GM12878 (cell line): ENCODE results near the gene ZNF304. TPM values are rescaled to one million over a fixed set of nuclear protein-coding genes. Genes with fewer than 3 reads are reported as not detected.
A peak's percentile ranks its signal among the peaks of the same experiment; 100 is the strongest.

ENCODE experiments used
- ATAC-seq: fragments of 200-7000 bp; cut with Tn5 transposase; 3 replicates; pipeline ENCODE4 v1.9.1; 2020; ENCODE audit warnings: mild to moderate bottlenecking, moderate library complexity
- BruUV-seq: library from RNA; stranded (reverse); fragments of 400-500 nt; replicated peaks from 2 replicates; lab custom pipeline; 2021; lab: Mats Ljungman, UMichigan
- CTCF ChIA-PET: fragments of 300-600 bp; sonication (Branson Sonifier 250); formaldehyde crosslinking; extraction: SDS; loops from one replicate; lab custom pipeline; 2021; ENCODE audit warnings: inconsistent platforms; lab: Yijun Ruan, JAX
- POLR2A ChIA-PET: fragments of 350-600 bp; formaldehyde crosslinking; extraction: SDS; loops from one replicate; lab custom pipeline; 2021; ENCODE audit warnings: inconsistent platforms; lab: Charles Lee
- RAD21 ChIA-PET: fragments of 300-600 bp; sonication (Branson Sonifier 250); formaldehyde crosslinking; loops from one replicate; lab custom pipeline; 2023; ENCODE audit warnings: antibody characterized with exemption; ENCODE audit not compliant: unreplicated experiment; lab: Charles Lee
- SMC1A ChIA-PET: fragments of 300-600 bp; sonication (Branson Sonifier 250); formaldehyde crosslinking; loops from one replicate; lab custom pipeline; 2023; ENCODE audit not compliant: unreplicated experiment, uncharacterized antibody; lab: Charles Lee
- DNase-seq: peaks from one replicate; pipeline ENCODE4 v3.0.0-alpha.2; 2011; ENCODE audit warnings: low read depth, low spot score
- FAIRE-seq: peaks from 3 replicates; lab custom pipeline; 2011; peaks lifted over from hg19 to GRCh38; lab: Jason Lieb, UNC
- H2AFZ ChIP-seq: 2 replicates; pipeline ENCODE4 v1.6.0; 2011; ENCODE audit warnings: low read depth, low read length, control low read depth; ENCODE audit not compliant: control insufficient read depth
- H3K27ac ChIP-seq: 2 replicates; pipeline ENCODE4 v1.5.1; 2011; ENCODE audit warnings: control low read depth; ENCODE audit not compliant: control insufficient read depth, insufficient read depth
- H3K27me3 ChIP-seq, 2 experiments: replicated peaks in 1 of 2; 2 replicates each; pipeline versions ENCODE4 v1.6.0 to v1.6.1; 2011; ENCODE audit warnings: low read length in 1 of 2; ENCODE audit not compliant: control insufficient read depth in 2 of 2, insufficient read depth in 2 of 2
- H3K36me3 ChIP-seq, 2 experiments: 2 replicates each; pipeline ENCODE4 v1.5.1; 2011; ENCODE audit warnings: low read length in 1 of 2; ENCODE audit not compliant: control insufficient read depth in 2 of 2, insufficient read depth in 2 of 2
- H3K4me1 ChIP-seq: 2 replicates; pipeline ENCODE4 v1.6.1; 2011; ENCODE audit warnings: mild to moderate bottlenecking, low read length, moderate library complexity, mixed read lengths; ENCODE audit not compliant: control insufficient read depth, insufficient read depth
- H3K4me2 ChIP-seq: 2 replicates; pipeline ENCODE4 v1.6.0; 2011; ENCODE audit warnings: control low read depth; ENCODE audit not compliant: control insufficient read depth, insufficient read depth
- H3K4me3 ChIP-seq: fragments of 200-600 bp; sonication (generic); 2 replicates; pipeline ENCODE4 v1.5.1; 2016
- H3K79me2 ChIP-seq: 2 replicates; pipeline ENCODE4 v1.6.0; 2011; ENCODE audit warnings: low read length; ENCODE audit not compliant: control insufficient read depth, insufficient read depth
- H3K9ac ChIP-seq: 2 replicates; pipeline ENCODE4 v1.8.0; 2011; ENCODE audit warnings: low read length, control low read depth, mixed read lengths; ENCODE audit not compliant: control insufficient read depth, insufficient read depth
- H3K9me3 ChIP-seq: replicated peaks from 3 replicates; pipeline ENCODE4 v1.5.1; 2011; ENCODE audit warnings: mild to moderate bottlenecking, low read length; ENCODE audit not compliant: control insufficient read depth, insufficient read depth
- H4K20me1 ChIP-seq: 2 replicates; pipeline ENCODE4 v1.6.0; 2011; ENCODE audit not compliant: control insufficient read depth, insufficient read depth
- ATF7 ChIP-seq: fragments of 450-650 bp; IDR thresholded peaks from 2 replicates; pipeline ENCODE4 v1.6.1; 2016; ENCODE audit warnings: low read depth, mild to moderate bottlenecking
- BCL11A ChIP-seq: IDR thresholded peaks from 2 replicates; pipeline ENCODE4 v1.6.1; 2011; ENCODE audit warnings: low read depth, low read length
- CBX3 ChIP-seq: fragments of 200-600 bp; sonication (generic); IDR thresholded peaks from 2 replicates; pipeline ENCODE4 v1.6.1; 2016; ENCODE audit warnings: low read depth, borderline replicate concordance
- CHD1 ChIP-seq: IDR thresholded peaks from 2 replicates; pipeline ENCODE4 v1.6.1; 2012; ENCODE audit warnings: low read depth, low read length, improper control_type of control experiment
- EP300 ChIP-seq, 2 experiments: fragments of 150-350 bp in 1 of 2; IDR thresholded peaks; 2 replicates each; pipeline ENCODE4 v1.6.1; 2011 to 2012; ENCODE audit warnings: low read depth in 2 of 2, low read length in 2 of 2, borderline replicate concordance in 1 of 2, improper control_type of control experiment in 1 of 2, inconsistent platforms in 1 of 2; ENCODE audit not compliant: control insufficient read depth in 1 of 2
- HDAC2 ChIP-seq: fragments of 200-600 bp; sonication (generic); IDR thresholded peaks from 2 replicates; pipeline ENCODE4 v1.6.1; 2017
- MXI1 ChIP-seq: fragments of 150-350 bp; IDR thresholded peaks from 2 replicates; pipeline ENCODE4 v1.6.1; 2011; ENCODE audit warnings: low read depth, mild to moderate bottlenecking, inconsistent platforms, low read length, improper control_type of control experiment
- NFYA ChIP-seq: IDR thresholded peaks from 2 replicates; pipeline ENCODE4 v1.6.1; 2011; ENCODE audit warnings: low read depth, mild to moderate bottlenecking, low read length, improper control_type of control experiment, borderline replicate concordance
- POLR2AphosphoS5 ChIP-seq: IDR thresholded peaks from 2 replicates; pipeline ENCODE4 v1.6.1; 2011; ENCODE audit warnings: mild to moderate bottlenecking, low read length, inconsistent platforms
- RB1 ChIP-seq: fragments of 450-650 bp; formaldehyde crosslinking; IDR thresholded peaks from 2 replicates; pipeline ENCODE4 v1.6.1; 2017; ENCODE audit warnings: mild to moderate bottlenecking, borderline replicate concordance
- SP1 ChIP-seq: IDR thresholded peaks from one replicate; pipeline ENCODE4 v1.6.1; 2011; ENCODE audit warnings: low read depth, low read length
- TAF1 ChIP-seq: IDR thresholded peaks from 2 replicates; pipeline ENCODE4 v1.6.1; 2011; ENCODE audit warnings: mild to moderate bottlenecking, low read depth, low read length, borderline replicate concordance
- ZNF217 ChIP-seq: fragments of 450-650 bp; IDR thresholded peaks from 2 replicates; pipeline ENCODE4 v1.6.1; 2017; ENCODE audit warnings: antibody characterized with exemption, mild to moderate bottlenecking
- WGBS: methylation state at CpG from one replicate; pipeline ENCODE4 v1.1.6; 2016; ENCODE audit warnings: low lambda C conversion rate; ENCODE audit not compliant: insufficient replicate concordance, insufficient coverage; ENCODE audit errors: missing lambda C conversion rate; 5-methylcytosine and 5-hydroxymethylcytosine counted together
- in situ Hi-C: fragments of 300-500 bp; cut with MboI; formaldehyde crosslinking; loops from 9 replicates; pipeline ENCODE4 v1.14.3; 2018; ENCODE audit warnings: mixed read lengths
- intact Hi-C: fragments of 100-400 bp; cut with micrococcal nuclease; formaldehyde crosslinking; loops from one replicate; pipeline ENCODE4 v1.14.2; 2022; ENCODE audit not compliant: unreplicated experiment
- polyA plus RNA-seq, 11 experiments: library from polyadenylated mRNA; depleted of rRNA in 4 of 11; unstranded in 6 of 11; stranded (reverse) in 5 of 11; fragments of >200 nt; fragmentation: Nextera tagmentation in 4 of 11; fragmentation: Illumina TruSeq in 1 of 11; extraction: Ambion mirVana in 4 of 11; extraction: Trizol in 1 of 11; gene quantifications; 1 replicate in 1 of 11; 2 replicates in 10 of 11; pipeline versions ENCODE4 v1.2.1 to v1.2.3, GENCODE V29; 2011 to 2016; ENCODE audit warnings: inconsistent platforms in 2 of 11, missing spikeins in 2 of 11, low read depth in 1 of 11
- total RNA-seq, 4 experiments: library from RNA; depleted of rRNA in 3 of 4; stranded (reverse); fragments of >200 nt in 3 of 4; fragmentation: Illumina TruSeq in 1 of 4; extraction: Trizol in 1 of 4; gene quantifications; 2 replicates each; pipeline versions ENCODE4 v1.2.1 to v1.2.3, GENCODE V29; 2013 to 2021
- TF ChIP-seq, protein P1 (sequence below): fragments of 450-650 bp; IDR thresholded peaks from 2 replicates; pipeline ENCODE4 v1.6.1; 2017; ENCODE audit warnings: mild to moderate bottlenecking
- TF ChIP-seq, protein P2 (sequence below): IDR thresholded peaks from 2 replicates; pipeline ENCODE4 v1.6.1; 2011; ENCODE audit warnings: low read depth, low read length, improper control_type of control experiment, borderline replicate concordance
- TF ChIP-seq, protein P3 (sequence below): fragments of 450-650 bp; formaldehyde crosslinking; IDR thresholded peaks from 2 replicates; pipeline ENCODE4 v1.4.0; 2020; ENCODE audit warnings: mild to moderate bottlenecking, moderate library complexity

The ZNF304 gene
- total and polyA plus RNA-seq, 10 of the 15 experiments (the other 5 are each of a cell fraction or from before 2014, with no cell fraction given), result 1.1 to 11.6 (median 6.9) TPM

DNA sequence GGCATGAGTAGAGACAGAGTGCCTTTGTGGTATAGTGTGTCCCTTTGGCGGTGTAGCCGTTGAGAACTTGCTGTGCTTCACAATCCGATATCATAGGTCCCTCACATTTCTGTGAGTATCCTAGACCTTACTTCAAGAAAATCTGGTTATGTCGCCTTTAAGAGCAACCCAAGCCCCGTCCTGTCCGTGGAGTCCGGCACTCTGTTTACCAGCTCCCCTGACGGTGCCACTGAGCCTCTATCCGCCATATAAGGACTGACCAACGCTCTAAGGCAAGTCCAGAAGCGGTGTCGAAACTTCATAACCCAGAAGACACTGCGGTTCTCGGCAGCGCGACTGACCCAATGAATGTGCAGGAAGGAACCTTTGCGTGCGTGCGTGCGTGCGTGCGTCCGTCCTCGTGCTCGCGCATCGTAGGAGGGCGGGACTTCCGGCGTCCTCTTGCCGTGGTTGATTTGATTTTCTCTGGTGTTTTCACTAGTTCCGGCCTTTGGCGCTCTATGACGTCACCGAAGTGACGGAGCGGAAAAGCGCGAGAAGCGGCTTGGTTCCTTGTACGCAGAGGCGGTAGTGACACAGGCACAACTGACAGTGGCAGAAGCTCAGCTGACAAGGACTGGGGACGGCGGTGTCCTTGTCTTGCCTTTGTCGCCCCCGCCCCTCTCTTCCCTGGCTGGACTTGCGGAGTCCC lies 12.1 kb downstream of the ZNF304 start, which contains the start of the genes TRAPPC2B and ZNF547:
TSS of gene TRAPPC2B (plus strand) at position 555 of the 691 bp plus-strand sequence. CDS start 1,283 bp downstream, outside the sequence.
TSS of gene ZNF547 (plus strand) at position 555 of the 691 bp plus-strand sequence. CDS start 5,005 bp downstream, outside the sequence.
- ChIA-PET POLR2A (interaction anchor here (1.4 kb wide), 2 partner anchors 12 to 26 kb away, joined by 4 to 5 read pairs; partner anchors contain the start of gene ZNF304), SMC1A (interaction anchor here (0.6 to 1.6 kb wide), 5 partner anchors 10 to 261 kb away, joined by 3 to 4 read pairs (median 3); no protein-coding TSS in a partner anchor), CTCF (interaction anchor here (0.6 to 1.9 kb wide), 5 partner anchors 12 to 43 kb away, joined by 3 to 6 read pairs (median 5); partner anchors contain the start of genes ZNF304, ZNF543 and ZNF548), RAD21 (interaction anchor here (1.6 kb wide), 1 partner anchor 12 kb away, joined by 5 read pairs; the partner anchor contains the start of gene ZNF304)
- Histone ChIP-seq H3K36me3 (no peaks in the 10 kb centered on the region; a peak in 2 of 4 replicates), H2AFZ (peak within 1 kb of the TSS; percentile 99), H3K79me2 (peaks cover 5% of the 10 kb centered on the region), H3K27ac (peak within 1 kb of the TSS; percentile 78), H3K4me2 (peak within 1 kb of the TSS; percentile 90), H3K4me1 (no peaks in the 10 kb centered on the region), H3K4me3 (peak within 1 kb of the TSS; percentile 72), H3K27me3 (no peaks in the 10 kb centered on the region), H3K9me3 (no peaks in the 10 kb centered on the region; the same call in 2 of the 3 replicates), H3K9ac (peak within 1 kb of the TSS; percentile 72), H4K20me1 (no peaks in the 10 kb centered on the region)
- DNase-seq, result peak; percentile 98
- in situ Hi-C loops, result no loop called here
- peak; percentile 99 for FAIRE-seq
- BruUV-seq, result no TSS peak
- peak; percentile 100 for ATAC-seq
- intact Hi-C loops, result loop anchor here (1.0 kb wide), 2 partner anchors 26 to 83 kb away; partner anchors contain the start of genes ZNF460 and ZNF548
- 4% methylated on average over 47 of the region's 47 CpGs for WGBS
- TF ChIP-seq TAF1 (peak; percentile 56; the same call in 1 of the 2 replicates), ZNF217 (no peak), CBX3 (no peak), RB1 (peak; percentile 11; the same call in 1 of the 2 replicates), CHD1 (no peak), NFYA (no peak), MXI1 (0 out of 2 replicates have a peak, but pooled peaks have one; percentile 41), EP300 (IDR thresholded peaks at IDR 0.05; ENCODE audit: borderline replicate concordance in 1 of 2, control insufficient read depth in 1 of 2, low read depth in 2 of 2, low read length in 2 of 2) (no peak; a peak in 1 of 4 replicates), ATF7 (peak; percentile 100), HDAC2 (no peak), SP1 (peak; percentile 88), POLR2AphosphoS5 (peak; percentile 79), BCL11A (no peak)
- TF ChIP-seq, protein P1, sequence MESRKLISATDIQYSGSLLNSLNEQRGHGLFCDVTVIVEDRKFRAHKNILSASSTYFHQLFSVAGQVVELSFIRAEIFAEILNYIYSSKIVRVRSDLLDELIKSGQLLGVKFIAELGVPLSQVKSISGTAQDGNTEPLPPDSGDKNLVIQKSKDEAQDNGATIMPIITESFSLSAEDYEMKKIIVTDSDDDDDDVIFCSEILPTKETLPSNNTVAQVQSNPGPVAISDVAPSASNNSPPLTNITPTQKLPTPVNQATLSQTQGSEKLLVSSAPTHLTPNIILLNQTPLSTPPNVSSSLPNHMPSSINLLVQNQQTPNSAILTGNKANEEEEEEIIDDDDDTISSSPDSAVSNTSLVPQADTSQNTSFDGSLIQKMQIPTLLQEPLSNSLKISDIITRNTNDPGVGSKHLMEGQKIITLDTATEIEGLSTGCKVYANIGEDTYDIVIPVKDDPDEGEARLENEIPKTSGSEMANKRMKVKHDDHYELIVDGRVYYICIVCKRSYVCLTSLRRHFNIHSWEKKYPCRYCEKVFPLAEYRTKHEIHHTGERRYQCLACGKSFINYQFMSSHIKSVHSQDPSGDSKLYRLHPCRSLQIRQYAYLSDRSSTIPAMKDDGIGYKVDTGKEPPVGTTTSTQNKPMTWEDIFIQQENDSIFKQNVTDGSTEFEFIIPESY, result peak; percentile 67; the same call in 1 of the 2 replicates
- TF ChIP-seq, protein P2, sequence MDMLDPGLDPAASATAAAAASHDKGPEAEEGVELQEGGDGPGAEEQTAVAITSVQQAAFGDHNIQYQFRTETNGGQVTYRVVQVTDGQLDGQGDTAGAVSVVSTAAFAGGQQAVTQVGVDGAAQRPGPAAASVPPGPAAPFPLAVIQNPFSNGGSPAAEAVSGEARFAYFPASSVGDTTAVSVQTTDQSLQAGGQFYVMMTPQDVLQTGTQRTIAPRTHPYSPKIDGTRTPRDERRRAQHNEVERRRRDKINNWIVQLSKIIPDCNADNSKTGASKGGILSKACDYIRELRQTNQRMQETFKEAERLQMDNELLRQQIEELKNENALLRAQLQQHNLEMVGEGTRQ, result no peak
- TF ChIP-seq, protein P3, sequence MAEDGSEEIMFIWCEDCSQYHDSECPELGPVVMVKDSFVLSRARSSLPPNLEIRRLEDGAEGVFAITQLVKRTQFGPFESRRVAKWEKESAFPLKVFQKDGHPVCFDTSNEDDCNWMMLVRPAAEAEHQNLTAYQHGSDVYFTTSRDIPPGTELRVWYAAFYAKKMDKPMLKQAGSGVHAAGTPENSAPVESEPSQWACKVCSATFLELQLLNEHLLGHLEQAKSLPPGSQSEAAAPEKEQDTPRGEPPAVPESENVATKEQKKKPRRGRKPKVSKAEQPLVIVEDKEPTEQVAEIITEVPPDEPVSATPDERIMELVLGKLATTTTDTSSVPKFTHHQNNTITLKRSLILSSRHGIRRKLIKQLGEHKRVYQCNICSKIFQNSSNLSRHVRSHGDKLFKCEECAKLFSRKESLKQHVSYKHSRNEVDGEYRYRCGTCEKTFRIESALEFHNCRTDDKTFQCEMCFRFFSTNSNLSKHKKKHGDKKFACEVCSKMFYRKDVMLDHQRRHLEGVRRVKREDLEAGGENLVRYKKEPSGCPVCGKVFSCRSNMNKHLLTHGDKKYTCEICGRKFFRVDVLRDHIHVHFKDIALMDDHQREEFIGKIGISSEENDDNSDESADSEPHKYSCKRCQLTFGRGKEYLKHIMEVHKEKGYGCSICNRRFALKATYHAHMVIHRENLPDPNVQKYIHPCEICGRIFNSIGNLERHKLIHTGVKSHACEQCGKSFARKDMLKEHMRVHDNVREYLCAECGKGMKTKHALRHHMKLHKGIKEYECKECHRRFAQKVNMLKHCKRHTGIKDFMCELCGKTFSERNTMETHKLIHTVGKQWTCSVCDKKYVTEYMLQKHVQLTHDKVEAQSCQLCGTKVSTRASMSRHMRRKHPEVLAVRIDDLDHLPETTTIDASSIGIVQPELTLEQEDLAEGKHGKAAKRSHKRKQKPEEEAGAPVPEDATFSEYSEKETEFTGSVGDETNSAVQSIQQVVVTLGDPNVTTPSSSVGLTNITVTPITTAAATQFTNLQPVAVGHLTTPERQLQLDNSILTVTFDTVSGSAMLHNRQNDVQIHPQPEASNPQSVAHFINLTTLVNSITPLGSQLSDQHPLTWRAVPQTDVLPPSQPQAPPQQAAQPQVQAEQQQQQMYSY, result no peak
